H9 (cell line): Measurements from ENCODE around the gene SDC3. TPM values are rescaled to one million over a fixed set of nuclear protein-coding genes. Genes with fewer than 3 reads are reported as not detected.

Source experiments
- DNase-seq: peaks from one replicate; pipeline ENCODE4 v3.0.0-alpha.2; 2017
- H2AFZ ChIP-seq: one replicate; pipeline ENCODE4 v1.6.1; 2013; ENCODE audit warnings: mild to moderate bottlenecking, low read length, control low read depth, moderate library complexity
- H2AK5ac ChIP-seq: 2 replicates; pipeline ENCODE4 v1.6.1; 2013; ENCODE audit warnings: low read length, control low read depth, mixed read lengths; ENCODE audit not compliant: insufficient read length
- H2BK120ac ChIP-seq: one replicate; pipeline ENCODE4 v1.6.1; 2013; ENCODE audit warnings: low read depth, mild to moderate bottlenecking, low read length, control low read depth, inconsistent platforms; ENCODE audit not compliant: poor library complexity, severe bottlenecking
- H2BK12ac ChIP-seq: 2 replicates; pipeline ENCODE4 v1.6.1; 2013; ENCODE audit warnings: low read length, control low read depth, mixed read lengths, low read depth; ENCODE audit not compliant: insufficient read length
- H2BK15ac ChIP-seq: 2 replicates; pipeline ENCODE4 v1.6.1; 2013; ENCODE audit warnings: low read depth, low read length, control low read depth
- H2BK20ac ChIP-seq: one replicate; pipeline ENCODE4 v1.6.1; 2013; ENCODE audit warnings: low read depth, mild to moderate bottlenecking, low read length, control low read depth, inconsistent platforms; ENCODE audit not compliant: poor library complexity, severe bottlenecking
- H2BK5ac ChIP-seq: 2 replicates; pipeline ENCODE4 v1.6.1; 2013; ENCODE audit warnings: low read length, control low read depth, mixed read lengths; ENCODE audit not compliant: insufficient read length
- H3K14ac ChIP-seq: 2 replicates; pipeline ENCODE4 v1.6.1; 2013; ENCODE audit warnings: low read length, control low read depth; ENCODE audit not compliant: insufficient read depth
- H3K18ac ChIP-seq: 2 replicates; pipeline ENCODE4 v1.6.1; 2013; ENCODE audit warnings: low read depth, mild to moderate bottlenecking, mixed read lengths, low read length, control low read depth; ENCODE audit not compliant: insufficient read length
- H3K23ac ChIP-seq: 2 replicates; pipeline ENCODE4 v1.6.1; 2013; ENCODE audit warnings: low read length, control low read depth, mixed read lengths, low read depth; ENCODE audit not compliant: insufficient read length
- H3K23me2 ChIP-seq: 2 replicates; pipeline ENCODE4 v1.6.1; 2013; ENCODE audit warnings: low read depth, mild to moderate bottlenecking, mixed read lengths, low read length, control low read depth; ENCODE audit not compliant: insufficient read length, poor library complexity, severe bottlenecking
- H3K27ac ChIP-seq: 2 replicates; pipeline ENCODE4 v1.5.1; 2013; ENCODE audit warnings: low read length, control low read depth, mixed read lengths, low read depth; ENCODE audit not compliant: insufficient read length
- H3K27me3 ChIP-seq: 2 replicates; pipeline ENCODE4 v1.6.1; 2013; ENCODE audit warnings: low read length, control low read depth, inconsistent platforms; ENCODE audit not compliant: insufficient read depth
- H3K4ac ChIP-seq: 2 replicates; pipeline ENCODE4 v1.6.1; 2013; ENCODE audit warnings: low read depth, mild to moderate bottlenecking, control low read depth, inconsistent platforms, low read length, moderate library complexity
- H3K4me1 ChIP-seq: 2 replicates; pipeline ENCODE4 v1.6.1; 2013; ENCODE audit warnings: low read length, control low read depth, inconsistent platforms; ENCODE audit not compliant: insufficient read depth
- H3K4me2 ChIP-seq: 2 replicates; pipeline ENCODE4 v1.6.1; 2013; ENCODE audit warnings: low read length, control low read depth, mixed read lengths; ENCODE audit not compliant: insufficient read length, insufficient read depth
- H3K56ac ChIP-seq: 2 replicates; pipeline ENCODE4 v1.6.1; 2013; ENCODE audit warnings: low read depth, mild to moderate bottlenecking, mixed read lengths, low read length, control low read depth; ENCODE audit not compliant: insufficient read length
- H3K79me1 ChIP-seq: 2 replicates; pipeline ENCODE4 v1.6.1; 2013; ENCODE audit warnings: low read depth, mild to moderate bottlenecking, moderate library complexity, low read length, control low read depth, inconsistent platforms; ENCODE audit not compliant: insufficient read depth, poor library complexity, severe bottlenecking
- H3K79me2 ChIP-seq: 2 replicates; pipeline ENCODE4 v1.6.1; 2013; ENCODE audit warnings: low read length, control low read depth, inconsistent platforms; ENCODE audit not compliant: insufficient read depth
- H3K9ac ChIP-seq: 2 replicates; pipeline ENCODE4 v1.6.1; 2013; ENCODE audit warnings: low read length, control low read depth, mixed read lengths; ENCODE audit not compliant: insufficient read length; ENCODE audit errors: extremely low read depth
- H3K9me3 ChIP-seq: one replicate; pipeline ENCODE4 v1.6.1; 2013; ENCODE audit warnings: low read depth, low read length, inconsistent platforms; ENCODE audit not compliant: control insufficient read depth
- H3T11ph ChIP-seq: one replicate; pipeline ENCODE4 v1.6.1; 2013; ENCODE audit warnings: mild to moderate bottlenecking, low read length, control low read depth, inconsistent platforms
- H4K20me1 ChIP-seq: one replicate; pipeline ENCODE4 v1.6.1; 2013; ENCODE audit not compliant: control insufficient read depth, insufficient read length, insufficient read depth
- H4K5ac ChIP-seq: 2 replicates; pipeline ENCODE4 v1.6.1; 2013; ENCODE audit warnings: low read depth, mild to moderate bottlenecking, mixed read lengths, low read length, control low read depth; ENCODE audit not compliant: insufficient read length
- H4K8ac ChIP-seq: replicated peaks from 2 replicates; pipeline ENCODE4 v1.6.1; 2013; ENCODE audit warnings: low read length, control low read depth, mixed read lengths, low read depth; ENCODE audit not compliant: insufficient read length
- H4K91ac ChIP-seq: 2 replicates; pipeline ENCODE4 v1.6.1; 2013; ENCODE audit warnings: low read depth, mild to moderate bottlenecking, moderate library complexity, mixed read lengths, low read length, control low read depth; ENCODE audit not compliant: insufficient read length
- H3K27ac Mint-ChIP-seq, 3 experiments: 2 replicates in 2 of 3; 3 replicates in 1 of 3; pipeline ENCODE4 v1.8.0; 2020 to 2021; ENCODE audit warnings: mixed read lengths in 3 of 3, mild to moderate bottlenecking in 1 of 3, moderate library complexity in 1 of 3
- H3K27me3 Mint-ChIP-seq: 2 replicates; pipeline ENCODE4 v1.8.0; 2021; ENCODE audit warnings: low read depth, mild to moderate bottlenecking, moderate library complexity, mixed read lengths
- H3K36me3 Mint-ChIP-seq, 3 experiments: 2 replicates in 2 of 3; 3 replicates in 1 of 3; pipeline ENCODE4 v1.8.0; 2020 to 2021; ENCODE audit warnings: low read depth in 3 of 3, mixed read lengths in 3 of 3; ENCODE audit not compliant: insufficient read depth in 1 of 3
- H3K4me1 Mint-ChIP-seq, 2 experiments: 2 replicates each; pipeline ENCODE4 v1.8.0; 2020; ENCODE audit warnings: mixed read lengths in 2 of 2
- H3K4me3 Mint-ChIP-seq, 2 experiments: 2 replicates in 1 of 2; 3 replicates in 1 of 2; pipeline ENCODE4 v1.8.0; 2020 to 2021; ENCODE audit warnings: mild to moderate bottlenecking in 2 of 2, mixed read lengths in 2 of 2, moderate library complexity in 1 of 2
- H3K9me3 Mint-ChIP-seq, 2 experiments: 2 replicates in 1 of 2; 3 replicates in 1 of 2; pipeline ENCODE4 v1.8.0; 2020; ENCODE audit warnings: mild to moderate bottlenecking in 2 of 2, mixed read lengths in 2 of 2, moderate library complexity in 1 of 2
- CTCF ChIP-seq: fragments of 200-600 bp; sonication (generic); conservative IDR thresholded peaks from 3 replicates; pipeline ENCODE4 v1.8.0; 2021; ENCODE audit warnings: antibody characterized with exemption, mild to moderate bottlenecking
- WGBS: extraction: QIAGEN DNeasy Blood & Tissue Kit; methylation state at CpG from one replicate; pipeline ENCODE4 v1.1.7; 2013; ENCODE audit warnings: missing lambda C conversion rate, low lambda C conversion rate, mixed read lengths; ENCODE audit not compliant: insufficient read length; ENCODE audit errors: extremely low coverage; 5-methylcytosine and 5-hydroxymethylcytosine counted together
- total RNA-seq: library from RNA; stranded (reverse); gene quantifications from 2 replicates; pipeline ENCODE4 v1.2.1, GENCODE V29; 2021

SDC3 gene
- total RNA-seq, 1 experiment from 2014 or later, result 25.9 TPM

- Histone ChIP-seq H4K5ac (no peak overlapping the region), H3T11ph (no peak overlapping the region), H3K4me1 (no peaks in the 10 kb centered on the region), H2BK120ac (no peak overlapping the region), H3K27me3 (no peaks in the 10 kb centered on the region), H3K79me2 (no peaks in the 10 kb centered on the region), H2AK5ac (no peak overlapping the region), H2BK12ac (no peak overlapping the region), H3K4me2 (no peak overlapping the region), H3K14ac (no peak overlapping the region), H2BK5ac (no peak overlapping the region), H3K27ac (no peak overlapping the region), H2BK20ac (no peak overlapping the region), H2AFZ (no peak overlapping the region), H3K56ac (no peak overlapping the region), H3K18ac (no peak overlapping the region), H4K91ac (no peak overlapping the region), H3K9me3 (no peaks in the 10 kb centered on the region), H3K79me1 (no peaks in the 10 kb centered on the region), H3K4ac (no peak overlapping the region), H2BK15ac (no peak overlapping the region), H4K8ac (no peak overlapping the region), H3K23ac (no peak overlapping the region), H3K9ac (no peak overlapping the region), H3K23me2 (no peaks in the 10 kb centered on the region), H4K20me1 (no peaks in the 10 kb centered on the region)
- Mint-ChIP-seq H3K4me3 (no peak overlapping the region), H3K27ac (no peak overlapping the region), H3K27me3 (no peaks in the 10 kb centered on the region), H3K4me1 (peaks cover 5% of the 10 kb centered on the region in 2 experiments), H3K9me3 (no peaks in the 10 kb centered on the region), H3K36me3 (peaks cover 0 to 5% (median 0%) of the 10 kb centered on the region in 3 experiments; a peak in 4 of 7 replicates)
- no CpG with 5 or more reads among the region's 3 CpGs for whole genome bisulfite sequencing
- DNase-seq, result no peak
- no peak for TF ChIP-seq CTCF
These were observed 18.9 kb upstream of the SDC3 start for GRCh38 chr1:30927448-30927847.
